ENCODE results near the gene NLRP2B. TPM values are rescaled to one million over a fixed set of nuclear protein-coding genes. Genes with fewer than 3 reads are reported as not detected.

NLRP2B gene
- total RNA-seq, 1 experiment from 2014 or later, result not detected

- H3K79me2 ChIP-seq (ENCODE audit: low read length), result no peaks in the 10 kb centered on the region
- H3K27me3 ChIP-seq (ENCODE audit: low read length), result 0 out of 2 replicates have a peak, but pooled peaks cover 5% of the 10 kb centered on the region
- H3K9me2 ChIP-seq (replicated peaks; ENCODE audit: low read length), result no peaks in the 10 kb centered on the region
- ATAC-seq (no peak), DNase-seq (no peak)
- no TSS peak for BruUV-seq (replicated peaks)
- H3K4me1 ChIP-seq (ENCODE audit: insufficient read depth, low read length), result no peaks in the 10 kb centered on the region
- intact Hi-C loops (cut with micrococcal nuclease), result no loop called here
- H3K27ac ChIP-seq (ENCODE audit: low read length), result no peak overlapping the region
- no peaks in the 10 kb centered on the region for H3K36me3 ChIP-seq (ENCODE audit: low read depth, low read length)
- ChIA-PET POLR2A (ENCODE audit: unreplicated experiment) (no interaction called here), CTCF (no interaction called here)
- no peaks in the 10 kb centered on the region for H3F3A ChIP-seq (ENCODE audit: low read length, unreplicated experiment)
- TF ChIP-seq EZH2 (IDR thresholded peaks at IDR 0.05; ENCODE audit: low read length, unreplicated experiment) (no peak), EZH2phosphoT487 (IDR thresholded peaks at IDR 0.05; ENCODE audit: borderline replicate concordance, low read length) (no peak)
- TF ChIP-seq, protein P1, sequence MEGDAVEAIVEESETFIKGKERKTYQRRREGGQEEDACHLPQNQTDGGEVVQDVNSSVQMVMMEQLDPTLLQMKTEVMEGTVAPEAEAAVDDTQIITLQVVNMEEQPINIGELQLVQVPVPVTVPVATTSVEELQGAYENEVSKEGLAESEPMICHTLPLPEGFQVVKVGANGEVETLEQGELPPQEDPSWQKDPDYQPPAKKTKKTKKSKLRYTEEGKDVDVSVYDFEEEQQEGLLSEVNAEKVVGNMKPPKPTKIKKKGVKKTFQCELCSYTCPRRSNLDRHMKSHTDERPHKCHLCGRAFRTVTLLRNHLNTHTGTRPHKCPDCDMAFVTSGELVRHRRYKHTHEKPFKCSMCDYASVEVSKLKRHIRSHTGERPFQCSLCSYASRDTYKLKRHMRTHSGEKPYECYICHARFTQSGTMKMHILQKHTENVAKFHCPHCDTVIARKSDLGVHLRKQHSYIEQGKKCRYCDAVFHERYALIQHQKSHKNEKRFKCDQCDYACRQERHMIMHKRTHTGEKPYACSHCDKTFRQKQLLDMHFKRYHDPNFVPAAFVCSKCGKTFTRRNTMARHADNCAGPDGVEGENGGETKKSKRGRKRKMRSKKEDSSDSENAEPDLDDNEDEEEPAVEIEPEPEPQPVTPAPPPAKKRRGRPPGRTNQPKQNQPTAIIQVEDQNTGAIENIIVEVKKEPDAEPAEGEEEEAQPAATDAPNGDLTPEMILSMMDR (conservative IDR thresholded peaks at IDR 0.05; ENCODE audit: low read depth, low read length), result no peak
- no peaks in the 10 kb centered on the region for H4K20me1 ChIP-seq (ENCODE audit: low read length)
- H3K9me3 ChIP-seq (ENCODE audit: low read length), result no peaks in the 10 kb centered on the region
- no peak overlapping the region for H3K4me2 ChIP-seq (ENCODE audit: low read length)
- no peak overlapping the region for H3K9ac ChIP-seq (ENCODE audit: low read length)
- no peak overlapping the region for H2AFZ ChIP-seq (ENCODE audit: low read length)
- H3K4me3 ChIP-seq (ENCODE audit: low read length), result no peak overlapping the region
Observed at GRCh38 chrX:57674861-57675260, 5.2 kb downstream of the NLRP2B start.

GRCh38 chrX:57669961-57670360 lies 10.1 kb downstream of the NLRP2B start:
- ATAC-seq, result no peak
- H3K9ac ChIP-seq (ENCODE audit: low read length), result no peak overlapping the region
- H3K27ac ChIP-seq (ENCODE audit: low read length), result no peak overlapping the region
- H3K9me2 ChIP-seq (replicated peaks; ENCODE audit: low read length), result no peaks in the 10 kb centered on the region
- TF ChIP-seq, protein P1 (conservative IDR thresholded peaks at IDR 0.05; ENCODE audit: low read depth, low read length), result no peak
- no peak for TF ChIP-seq EZH2phosphoT487 (IDR thresholded peaks at IDR 0.05; ENCODE audit: borderline replicate concordance, low read length)
- no peak for TF ChIP-seq EZH2 (IDR thresholded peaks at IDR 0.05; ENCODE audit: low read length, unreplicated experiment)
- DNase-seq, result no peak
- no peaks in the 10 kb centered on the region for H3F3A ChIP-seq (ENCODE audit: low read length, unreplicated experiment)
- ChIA-PET POLR2A (ENCODE audit: unreplicated experiment) (no interaction called here), CTCF (no interaction called here)
- no TSS peak for BruUV-seq (replicated peaks)
- H4K20me1 ChIP-seq (ENCODE audit: low read length), result no peaks in the 10 kb centered on the region
- H3K4me2 ChIP-seq (ENCODE audit: low read length), result no peak overlapping the region
- intact Hi-C loops (cut with micrococcal nuclease), result no loop called here
- H2AFZ ChIP-seq (ENCODE audit: low read length), result no peak overlapping the region
- no peaks in the 10 kb centered on the region for H3K4me1 ChIP-seq (ENCODE audit: insufficient read depth, low read length)
- no peaks in the 10 kb centered on the region for H3K79me2 ChIP-seq (ENCODE audit: low read length)
- no peak overlapping the region for H3K4me3 ChIP-seq (ENCODE audit: low read length)
- H3K27me3 ChIP-seq (ENCODE audit: low read length), result no peaks in the 10 kb centered on the region
- H3K36me3 ChIP-seq (ENCODE audit: low read depth, low read length), result no peaks in the 10 kb centered on the region
- no peaks in the 10 kb centered on the region for H3K9me3 ChIP-seq (ENCODE audit: low read length)

- DNase-seq (no peak), ATAC-seq (no peak)
- Histone ChIP-seq H3K36me3 (ENCODE audit: low read depth, low read length) (no peaks in the 10 kb centered on the region), H3K9me2 (replicated peaks; ENCODE audit: low read length) (no peaks in the 10 kb centered on the region), H3K79me2 (ENCODE audit: low read length) (no peaks in the 10 kb centered on the region), H3F3A (ENCODE audit: low read length, unreplicated experiment) (no peaks in the 10 kb centered on the region), H3K4me1 (ENCODE audit: insufficient read depth, low read length) (no peaks in the 10 kb centered on the region), H3K27me3 (ENCODE audit: low read length) (no peaks in the 10 kb centered on the region), H3K27ac (ENCODE audit: low read length) (no peak overlapping the region), H2AFZ (ENCODE audit: low read length) (no peak overlapping the region), H3K9ac (ENCODE audit: low read length) (no peak overlapping the region), H3K4me3 (ENCODE audit: low read length) (no peak overlapping the region), H4K20me1 (ENCODE audit: low read length) (no peaks in the 10 kb centered on the region), H3K9me3 (ENCODE audit: low read length) (no peaks in the 10 kb centered on the region), H3K4me2 (ENCODE audit: low read length) (no peak overlapping the region)
- BruUV-seq (replicated peaks), result no TSS peak
- ChIA-PET POLR2A (ENCODE audit: unreplicated experiment) (no interaction called here), CTCF (no interaction called here)
- intact Hi-C loops (cut with micrococcal nuclease), result no loop called here
- TF ChIP-seq EZH2phosphoT487 (IDR thresholded peaks at IDR 0.05; ENCODE audit: borderline replicate concordance, low read length) (no peak), EZH2 (IDR thresholded peaks at IDR 0.05; ENCODE audit: low read length, unreplicated experiment) (no peak)
- TF ChIP-seq, protein P1 (conservative IDR thresholded peaks at IDR 0.05; ENCODE audit: low read depth, low read length), result no peak
Observed at GRCh38 chrX:57667010-57667409, 13.1 kb downstream of the NLRP2B start.

Measured in PC-3 (cell line).